ENCODE results near the gene BRD3OS. TPM values are rescaled to one million over a fixed set of nuclear protein-coding genes. Genes with fewer than 3 reads are reported as not detected.

The BRD3OS gene
- total RNA-seq, 4 donors from 2014 or later, result 0.76 to 9.3 (median 5.8) TPM

- no peak for TF ChIP-seq POLR2A (IDR thresholded peaks at IDR 0.05)
- TF ChIP-seq, protein P1, sequence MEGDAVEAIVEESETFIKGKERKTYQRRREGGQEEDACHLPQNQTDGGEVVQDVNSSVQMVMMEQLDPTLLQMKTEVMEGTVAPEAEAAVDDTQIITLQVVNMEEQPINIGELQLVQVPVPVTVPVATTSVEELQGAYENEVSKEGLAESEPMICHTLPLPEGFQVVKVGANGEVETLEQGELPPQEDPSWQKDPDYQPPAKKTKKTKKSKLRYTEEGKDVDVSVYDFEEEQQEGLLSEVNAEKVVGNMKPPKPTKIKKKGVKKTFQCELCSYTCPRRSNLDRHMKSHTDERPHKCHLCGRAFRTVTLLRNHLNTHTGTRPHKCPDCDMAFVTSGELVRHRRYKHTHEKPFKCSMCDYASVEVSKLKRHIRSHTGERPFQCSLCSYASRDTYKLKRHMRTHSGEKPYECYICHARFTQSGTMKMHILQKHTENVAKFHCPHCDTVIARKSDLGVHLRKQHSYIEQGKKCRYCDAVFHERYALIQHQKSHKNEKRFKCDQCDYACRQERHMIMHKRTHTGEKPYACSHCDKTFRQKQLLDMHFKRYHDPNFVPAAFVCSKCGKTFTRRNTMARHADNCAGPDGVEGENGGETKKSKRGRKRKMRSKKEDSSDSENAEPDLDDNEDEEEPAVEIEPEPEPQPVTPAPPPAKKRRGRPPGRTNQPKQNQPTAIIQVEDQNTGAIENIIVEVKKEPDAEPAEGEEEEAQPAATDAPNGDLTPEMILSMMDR (IDR thresholded peaks at IDR 0.05 in 4 of 5, conservative IDR thresholded peaks at IDR 0.05 in 1 of 5), result no peak
- no peak for ATAC-seq
- no peak for DNase-seq
- intact Hi-C loops (cut with DNase I; ENCODE audit: low total_unique reads) (no loop called here), in situ Hi-C loops (cut with MboI; ENCODE audit: low sequenced_read_pairs in 4 of 4) (no loop called here)
- H3K4me3 ChIP-seq, result no peak overlapping the region
- no peak overlapping the region for H3K27ac ChIP-seq
- H3K27me3 ChIP-seq, result no peaks in the 10 kb centered on the region
- H3K4me1 ChIP-seq, result peaks cover 3 to 4% of the 10 kb centered on the region in 2 donors
- H3K9me3 ChIP-seq, result no peaks in the 10 kb centered on the region
- H3K36me3 ChIP-seq, result peaks cover 0 to 65% of the 10 kb centered on the region in 2 donors
These were observed 5.7 kb downstream of the BRD3OS start for GRCh38 chr9:134030821-134031470.

- intact Hi-C loops (cut with DNase I; ENCODE audit: low total_unique reads) (no loop called here), in situ Hi-C loops (cut with MboI; ENCODE audit: low sequenced_read_pairs in 4 of 4) (no loop called here)
- DNase-seq, result no peak
- no peak for ATAC-seq
- Histone ChIP-seq H3K36me3 (peaks cover 0 to 74% of the 10 kb centered on the region in 2 donors), H3K9me3 (no peaks in the 10 kb centered on the region), H3K27ac (no peak overlapping the region), H3K27me3 (no peaks in the 10 kb centered on the region), H3K4me1 (no peaks in the 10 kb centered on the region), H3K4me3 (no peak overlapping the region)
- TF ChIP-seq POLR2A (IDR thresholded peaks at IDR 0.05), result no peak
- TF ChIP-seq, protein P1 (IDR thresholded peaks at IDR 0.05 in 4 of 5, conservative IDR thresholded peaks at IDR 0.05 in 1 of 5), result no peak
These were observed 6.5 kb downstream of the BRD3OS start for GRCh38 chr9:134031783-134032182.

- H3K27ac ChIP-seq, result no peak overlapping the region
- H3K4me3 ChIP-seq, result no peak overlapping the region
- intact Hi-C loops (cut with DNase I; ENCODE audit: low total_unique reads), result no loop called here
- H3K9me3 ChIP-seq, result no peaks in the 10 kb centered on the region
- H3K36me3 ChIP-seq, result peaks cover 0 to 75% of the 10 kb centered on the region in 2 donors
- no peaks in the 10 kb centered on the region for H3K27me3 ChIP-seq
- ATAC-seq (no peak), DNase-seq (no peak)
- no peak for TF ChIP-seq POLR2A (IDR thresholded peaks at IDR 0.05)
- TF ChIP-seq, protein P1 (IDR thresholded peaks at IDR 0.05 in 4 of 5, conservative IDR thresholded peaks at IDR 0.05 in 1 of 5), result no peak
- no peaks in the 10 kb centered on the region for H3K4me1 ChIP-seq
- in situ Hi-C loops (cut with MboI; ENCODE audit: low sequenced_read_pairs in 4 of 4), result no loop called here
These were observed 7.4 kb downstream of the BRD3OS start for GRCh38 chr9:134032456-134033222.

- Histone ChIP-seq H3K4me3 (no peak overlapping the region), H3K27ac (no peak overlapping the region), H3K36me3 (peaks cover 0 to 75% of the 10 kb centered on the region in 2 donors), H3K9me3 (no peaks in the 10 kb centered on the region), H3K4me1 (no peaks in the 10 kb centered on the region), H3K27me3 (no peaks in the 10 kb centered on the region)
- intact Hi-C loops (cut with DNase I; ENCODE audit: low total_unique reads) (no loop called here), in situ Hi-C loops (cut with MboI; ENCODE audit: low sequenced_read_pairs in 4 of 4) (no loop called here)
- no peak for TF ChIP-seq POLR2A (IDR thresholded peaks at IDR 0.05)
- TF ChIP-seq, protein P1 (IDR thresholded peaks at IDR 0.05 in 4 of 5, conservative IDR thresholded peaks at IDR 0.05 in 1 of 5), result no peak
- ATAC-seq (no peak), DNase-seq (no peak)
These were observed 8.4 kb downstream of the BRD3OS start for GRCh38 chr9:134033516-134034214.

All from gastrocnemius medialis (tissue), 4 donors.